Small intestine (tissue), 7 donors: Measurements from ENCODE around the gene KLHL14. TPM values are rescaled to one million over a fixed set of nuclear protein-coding genes. Genes with fewer than 3 reads are reported as not detected.

ENCODE experiments used
- DNase-seq, 2 donors: peaks; one replicate each; pipeline versions ENCODE4 v3.0.0 to v3.0.0-alpha.2; 2013
- FAIRE-seq: peaks from 2 replicates; lab custom pipeline; 2012; peaks lifted over from hg19 to GRCh38; lab: Jason Lieb, UNC
- H3K27ac ChIP-seq, 3 donors: one replicate each; pipeline ENCODE4 v1.5.1; 2013; ENCODE audit warnings: low read length in 2 of 3, mild to moderate bottlenecking in 2 of 3, control low read depth in 1 of 3, inconsistent platforms in 1 of 3, low read depth in 1 of 3, moderate library complexity in 1 of 3
- H3K27me3 ChIP-seq, 3 donors: one replicate each; pipeline ENCODE4 v1.6.1; 2013; ENCODE audit warnings: low read length in 3 of 3, inconsistent platforms in 1 of 3; ENCODE audit not compliant: control insufficient read depth in 3 of 3, insufficient read depth in 3 of 3
- H3K36me3 ChIP-seq, 3 donors: one replicate each; pipeline ENCODE4 v1.6.1; 2013; ENCODE audit warnings: low read length in 3 of 3, inconsistent platforms in 1 of 3, low read depth in 1 of 3, mild to moderate bottlenecking in 1 of 3, moderate library complexity in 1 of 3; ENCODE audit not compliant: control insufficient read depth in 3 of 3, insufficient read depth in 2 of 3
- H3K4me1 ChIP-seq, 3 donors: one replicate each; pipeline ENCODE4 v1.6.1; 2013; ENCODE audit warnings: low read length in 2 of 3, inconsistent platforms in 1 of 3, low read depth in 1 of 3, mild to moderate bottlenecking in 1 of 3, moderate library complexity in 1 of 3; ENCODE audit not compliant: control insufficient read depth in 3 of 3, insufficient read depth in 2 of 3
- H3K4me3 ChIP-seq, 3 donors: one replicate each; pipeline ENCODE4 v1.5.1; 2013; ENCODE audit warnings: low read length in 3 of 3, control low read depth in 1 of 3, inconsistent platforms in 1 of 3, low read depth in 1 of 3, mild to moderate bottlenecking in 1 of 3, moderate library complexity in 1 of 3
- H3K9me3 ChIP-seq, 2 donors: one replicate each; pipeline ENCODE4 v1.6.1; 2013; ENCODE audit warnings: low read depth in 1 of 2, low read length in 1 of 2; ENCODE audit not compliant: control insufficient read depth in 2 of 2, insufficient read depth in 1 of 2
- WGBS, 3 donors: extraction: QIAGEN DNeasy Blood & Tissue Kit; methylation state at CpG; one replicate each; pipeline ENCODE4 v1.1.7; 2013; 5-methylcytosine and 5-hydroxymethylcytosine counted together
- polyA plus RNA-seq, 4 donors: library from polyadenylated mRNA; stranded (reverse) in 3 of 4; unstranded in 1 of 4; fragments of 200-250 nt in 3 of 4; fragments of 120-200 nt in 1 of 4; gene quantifications; one replicate each; pipeline versions ENCODE4 v1.2.1 to v1.2.3, GENCODE V29; 2013
- donor health status: healthy with polysubstance abuse.
- donor health status: control.
- donor health status: control.
- donor health status: Bipolar disorder and iron deficiency.
- donor health status: healthy.

The KLHL14 gene
- polyA plus RNA-seq, 4 donors = 0.39 to 0.40 TPM; not detected in 2

DNA sequence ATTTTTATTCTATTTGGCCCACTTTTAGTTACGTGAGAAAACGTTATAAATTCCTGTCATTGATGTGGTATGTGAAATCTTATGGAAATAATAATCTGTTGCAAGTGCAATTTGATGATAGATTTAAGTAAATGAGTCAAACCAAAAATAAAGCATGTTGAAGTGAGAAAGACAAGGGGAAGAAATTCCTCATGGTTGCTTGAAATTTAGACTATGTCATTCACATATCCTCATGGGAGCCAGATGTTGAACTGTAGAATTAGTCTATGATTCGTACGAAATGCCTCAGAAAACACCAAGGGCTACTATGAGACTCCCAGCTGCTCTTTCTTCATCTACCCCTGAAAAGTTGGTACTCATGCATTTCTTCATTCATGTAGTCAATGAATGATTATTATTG, 55.7 kb downstream of the KLHL14 start:
- DNase-seq (no peak), FAIRE-seq (no peak)
- H3K4me1 ChIP-seq = no peaks in the 10 kb centered on the region
- H3K9me3 ChIP-seq = no peaks in the 10 kb centered on the region
- H3K4me3 ChIP-seq = no peak overlapping the region
- 86 to 90% (median 89%) methylated on average over 4 of the region's 4 CpGs for WGBS, 3 donors
- no peak overlapping the region for H3K27ac ChIP-seq
- no peaks in the 10 kb centered on the region for H3K27me3 ChIP-seq
- H3K36me3 ChIP-seq = no peaks in the 10 kb centered on the region

DNA sequence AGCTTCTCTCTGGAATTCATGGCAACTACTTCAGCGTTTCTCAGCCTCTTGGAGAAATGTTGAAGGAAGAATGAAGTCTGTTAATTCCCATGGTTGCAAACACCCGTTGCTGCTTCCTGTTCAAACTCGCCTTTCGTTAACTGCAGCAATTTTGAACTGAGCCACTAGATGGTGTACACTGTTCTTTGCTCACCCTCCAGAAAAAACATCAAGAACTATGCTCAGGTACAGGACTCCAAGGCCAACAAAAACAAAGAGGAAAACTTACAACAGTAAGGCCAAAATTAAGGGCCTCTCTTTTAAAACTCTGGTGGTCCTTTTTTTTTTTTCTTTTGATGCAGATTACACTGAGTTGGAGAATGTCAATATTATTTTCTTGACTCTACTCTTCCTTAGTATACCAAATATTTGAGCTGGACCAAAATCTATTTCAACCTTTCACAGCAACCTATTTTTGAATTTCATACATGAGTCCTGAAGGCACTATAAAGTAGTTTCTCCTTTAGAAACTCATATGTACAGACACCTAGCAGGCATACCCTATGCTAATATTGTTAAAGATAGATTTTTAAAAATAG, 58.2 kb downstream of the KLHL14 start:
- WGBS, 3 donors = 0 to 1% (median 0%) methylated on average over 4 of the region's 4 CpGs
- peak; percentile 33 for FAIRE-seq

DNA sequence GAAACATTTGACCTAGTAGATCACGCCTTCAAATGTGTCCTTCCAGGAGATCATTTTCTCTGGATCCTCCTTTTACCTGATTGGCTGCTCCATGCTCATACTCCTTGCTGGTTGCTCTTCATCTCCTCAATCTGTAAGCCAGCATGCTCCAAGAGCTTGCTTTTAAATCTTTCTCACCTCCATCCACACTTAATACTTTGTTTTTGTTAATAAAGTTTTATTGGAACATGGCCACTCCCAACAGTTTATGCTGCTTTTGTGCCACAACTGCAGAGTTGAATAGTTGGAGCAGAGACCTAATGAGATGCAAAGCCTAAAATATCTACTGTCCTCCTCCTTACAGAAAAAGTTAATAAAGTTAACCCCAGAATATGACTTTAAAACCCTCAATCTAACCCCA, 60.0 kb downstream of the KLHL14 start:
- no peaks in the 10 kb centered on the region for H3K27me3 ChIP-seq
- H3K4me1 ChIP-seq = no peaks in the 10 kb centered on the region
- DNase-seq (no peak), FAIRE-seq (no peak)
- WGBS, 3 donors = 88 to 94% (median 90%) methylated on average over 1 of the region's 1 CpG
- no peaks in the 10 kb centered on the region for H3K9me3 ChIP-seq
- no peaks in the 10 kb centered on the region for H3K36me3 ChIP-seq
- no peak overlapping the region for H3K4me3 ChIP-seq
- no peak overlapping the region for H3K27ac ChIP-seq

More for the DNA sequence above, 58.2 kb downstream of the KLHL14 start:
- DNase-seq = peak; percentile 76 to 83
- no peaks in the 10 kb centered on the region for H3K9me3 ChIP-seq
- H3K27me3 ChIP-seq = no peaks in the 10 kb centered on the region
- no peaks in the 10 kb centered on the region for H3K36me3 ChIP-seq
- H3K4me1 ChIP-seq = no peaks in the 10 kb centered on the region
- H3K4me3 ChIP-seq = no peak overlapping the region
- H3K27ac ChIP-seq = no peak overlapping the region

DNA sequence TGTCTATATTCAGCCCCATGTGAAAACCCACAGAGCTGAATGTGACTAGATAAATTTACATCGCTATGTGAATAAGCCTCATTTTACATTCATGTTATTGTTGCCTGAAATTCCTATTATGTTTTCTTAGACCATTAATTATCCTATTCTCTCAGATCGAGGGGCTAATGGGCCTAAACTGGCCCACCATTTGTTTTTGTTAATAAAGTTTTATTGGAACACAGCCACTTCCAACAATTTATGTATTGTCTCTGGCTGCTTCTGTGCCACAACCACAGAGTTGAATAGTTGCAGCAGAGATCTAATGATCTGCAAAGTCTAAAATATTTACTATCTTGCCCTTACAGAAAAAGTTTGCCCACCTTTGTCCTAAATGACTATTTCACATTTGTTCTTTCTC, 61.0 kb downstream of the KLHL14 start:
- WGBS, 3 donors = 89 to 97% (median 93%) methylated on average over 2 of the region's 2 CpGs
- H3K27ac ChIP-seq = no peak overlapping the region
- DNase-seq (no peak), FAIRE-seq (no peak)
- no peaks in the 10 kb centered on the region for H3K4me1 ChIP-seq
- no peaks in the 10 kb centered on the region for H3K27me3 ChIP-seq
- no peaks in the 10 kb centered on the region for H3K36me3 ChIP-seq
- no peak overlapping the region for H3K4me3 ChIP-seq
- H3K9me3 ChIP-seq = no peaks in the 10 kb centered on the region

DNA sequence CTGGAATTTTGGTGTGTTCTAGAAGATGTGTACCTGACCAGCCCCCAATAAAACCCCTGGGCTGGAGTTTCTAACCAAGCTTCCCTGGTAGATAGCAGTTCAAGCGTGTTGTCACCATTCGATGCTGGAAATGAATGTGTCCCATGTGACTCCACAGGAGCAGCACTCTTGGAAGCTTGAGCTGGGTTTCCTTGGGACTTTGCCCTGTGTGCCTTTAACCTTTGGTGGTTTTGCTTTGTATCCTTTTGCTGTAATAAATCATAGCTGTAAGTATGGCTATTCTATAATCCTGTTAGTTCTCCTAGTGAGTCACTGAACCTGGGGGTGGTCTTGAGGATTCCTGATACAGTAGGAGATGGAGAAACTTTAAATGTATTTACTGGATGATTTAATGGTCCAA, 65.2 kb downstream of the KLHL14 start:
- FAIRE-seq (no peak), DNase-seq (peak; percentile 9 to 16)
- Histone ChIP-seq H3K36me3 (no peaks in the 10 kb centered on the region), H3K9me3 (no peaks in the 10 kb centered on the region), H3K4me1 (no peaks in the 10 kb centered on the region), H3K27ac (no peak overlapping the region), H3K27me3 (no peaks in the 10 kb centered on the region), H3K4me3 (no peak overlapping the region)
- WGBS, 3 donors = 41 to 77% (median 60%) methylated on average over 2 of the region's 2 CpGs

DNA sequence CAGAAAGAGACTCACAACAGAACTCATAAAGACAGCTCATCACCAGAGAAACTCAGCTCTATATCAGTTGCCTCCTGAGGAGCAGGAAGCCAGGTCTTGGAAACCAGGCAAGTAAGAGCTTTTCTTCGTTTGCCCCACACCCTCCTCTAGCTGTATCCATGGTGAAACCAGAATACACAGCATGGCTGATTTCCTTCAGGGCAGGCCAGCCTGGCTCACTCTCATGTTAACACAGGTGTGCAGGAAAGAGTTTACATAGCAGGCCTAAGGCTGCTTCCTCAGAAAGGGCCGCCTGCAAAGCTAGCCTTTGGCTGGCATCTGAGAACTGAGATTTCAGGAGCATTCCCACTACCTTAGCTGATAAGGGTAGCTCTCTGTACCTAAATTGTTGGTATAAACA, 65.7 kb downstream of the KLHL14 start:
- DNase-seq (no peak), FAIRE-seq (no peak)
- Histone ChIP-seq H3K36me3 (no peaks in the 10 kb centered on the region), H3K27me3 (no peaks in the 10 kb centered on the region), H3K4me1 (no peaks in the 10 kb centered on the region), H3K9me3 (no peaks in the 10 kb centered on the region), H3K4me3 (no peak overlapping the region), H3K27ac (no peak overlapping the region)
- 46 to 70% (median 48%) methylated on average over 2 of the region's 2 CpGs for WGBS, 3 donors

DNA sequence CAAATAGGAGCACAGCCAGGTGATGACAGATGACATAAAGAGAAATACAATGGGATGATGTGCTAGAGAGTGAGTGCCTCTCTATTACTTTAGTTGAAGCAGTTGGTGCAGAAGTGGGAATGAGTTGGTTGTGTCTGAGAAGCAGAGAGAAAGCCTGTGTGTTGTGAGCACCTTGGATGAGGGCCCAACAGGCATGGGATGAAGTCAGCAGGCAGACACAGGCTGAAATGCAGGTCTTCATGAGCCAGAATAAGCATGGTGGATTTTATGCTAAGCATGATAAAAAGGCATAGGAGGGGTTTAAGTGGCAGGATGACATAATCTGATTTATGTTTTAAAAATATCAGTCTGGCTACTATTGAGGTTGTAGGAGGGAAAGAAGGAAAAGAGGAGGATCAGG, 71.5 kb downstream of the KLHL14 start:
- Histone ChIP-seq H3K27me3 (no peaks in the 10 kb centered on the region), H3K4me3 (no peak overlapping the region), H3K27ac (no peak overlapping the region), H3K9me3 (no peaks in the 10 kb centered on the region), H3K36me3 (no peaks in the 10 kb centered on the region), H3K4me1 (no peaks in the 10 kb centered on the region)
- FAIRE-seq (no peak), DNase-seq (no peak)

DNA sequence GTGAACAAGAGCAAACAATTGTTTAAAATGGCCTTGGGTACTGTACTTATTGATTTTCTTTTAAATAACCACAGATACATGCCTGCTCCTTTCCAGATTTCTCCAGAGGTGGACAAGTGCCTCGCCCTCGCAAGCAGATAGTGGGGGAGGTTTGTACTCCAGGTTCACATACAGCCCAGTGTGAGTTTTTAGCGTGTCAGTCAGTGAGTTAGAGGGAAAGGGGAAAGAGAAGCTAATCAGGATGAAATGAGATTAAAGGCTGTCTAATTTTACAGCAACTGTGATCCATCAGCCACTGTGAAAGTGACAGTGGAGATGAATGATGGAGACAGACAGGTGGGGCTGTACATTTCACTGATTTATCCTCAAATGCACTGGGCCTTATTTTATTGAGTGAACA, 74.7 kb downstream of the KLHL14 start:
- H3K27me3 ChIP-seq = no peaks in the 10 kb centered on the region
- 26 to 53% (median 29%) methylated on average over 3 of the region's 3 CpGs for WGBS, 3 donors
- H3K4me1 ChIP-seq = no peaks in the 10 kb centered on the region
- no peak for DNase-seq
- H3K36me3 ChIP-seq = no peaks in the 10 kb centered on the region
- no peak for FAIRE-seq
- no peaks in the 10 kb centered on the region for H3K9me3 ChIP-seq
- no peak overlapping the region for H3K27ac ChIP-seq
- H3K4me3 ChIP-seq = no peak overlapping the region

DNA sequence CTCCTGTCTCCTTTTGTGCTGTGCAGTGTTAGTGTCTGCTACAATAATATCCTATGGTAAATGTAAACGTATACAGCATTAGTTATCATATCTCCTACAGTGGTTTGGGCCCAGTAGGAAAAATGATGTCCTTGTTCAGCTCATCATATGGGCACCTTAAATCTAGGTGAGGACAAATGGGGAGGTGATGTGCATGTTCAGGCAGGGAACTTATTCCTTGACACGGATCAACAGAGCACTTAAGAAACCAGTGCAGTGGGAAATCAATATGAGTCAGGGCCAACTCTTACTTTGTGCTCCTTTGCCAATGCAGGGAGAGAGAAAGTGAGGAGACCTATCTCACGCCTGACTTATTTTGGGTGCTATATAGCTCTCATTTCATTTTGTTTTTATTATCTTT, 76.4 kb downstream of the KLHL14 start:
- no peaks in the 10 kb centered on the region for H3K4me1 ChIP-seq
- H3K36me3 ChIP-seq = no peaks in the 10 kb centered on the region
- no peak for FAIRE-seq
- no peak overlapping the region for H3K27ac ChIP-seq
- H3K27me3 ChIP-seq = no peaks in the 10 kb centered on the region
- 61 to 82% (median 71%) methylated on average over 3 of the region's 3 CpGs for WGBS, 3 donors
- DNase-seq = no peak
- H3K9me3 ChIP-seq = no peaks in the 10 kb centered on the region
- no peak overlapping the region for H3K4me3 ChIP-seq
